SH-SY5Y (cell line): ENCODE results near the gene TMEM202.

Experiments used
- GATA2 ChIP-seq: IDR thresholded peaks from 2 replicates; pipeline ENCODE4 v1.6.1; 2011; ENCODE audit warnings: mild to moderate bottlenecking, low read depth, low read length
- GATA3 ChIP-seq: IDR thresholded peaks from 2 replicates; pipeline ENCODE4 v1.6.1; 2011; ENCODE audit warnings: low read depth, mild to moderate bottlenecking, low read length, moderate library complexity

DNA sequence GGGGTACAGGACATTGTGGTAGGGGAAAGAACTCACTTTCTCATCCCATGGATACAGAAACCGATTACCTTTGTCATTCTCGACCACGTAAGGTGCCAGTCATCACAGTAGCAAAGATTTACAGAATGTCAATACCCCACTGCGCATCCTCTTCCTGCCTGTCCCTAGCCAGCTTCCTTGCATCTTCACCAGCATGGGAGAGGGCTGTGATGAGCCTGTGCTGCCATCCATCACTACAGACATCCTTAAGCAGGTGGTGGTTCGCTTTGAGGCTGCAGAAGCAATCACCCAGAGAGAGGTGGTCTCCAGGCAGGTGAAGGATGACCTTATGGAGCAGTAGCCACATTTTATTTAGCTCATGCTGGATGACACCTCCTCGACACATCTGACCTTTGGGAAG lies 52.7 kb downstream of the TMEM202 start:
- TF ChIP-seq GATA2 (no peak), GATA3 (no peak)
